ENCODE results near the gene SDK1.

GRCh38 chr7:4021413-4021812 lies 720.4 kb downstream of the SDK1 start:
- TF ChIP-seq POLR2A (IDR thresholded peaks at IDR 0.05; ENCODE audit: low read length) (no peak), GATA1 (IDR thresholded peaks at IDR 0.05; ENCODE audit: low read depth, low read length) (no peak)
